Caco-2 (cell line): ENCODE results near the gene SMURF2. TPM values are rescaled to one million over a fixed set of nuclear protein-coding genes. Genes with fewer than 3 reads are reported as not detected.

Source experiments
- BruUV-seq: library from RNA; stranded (reverse); fragments of 400-500 nt; replicated peaks from 2 replicates; lab custom pipeline; 2021; lab: Mats Ljungman, UMichigan
- CTCF ChIA-PET: fragments of 300-600 bp; sonication (Branson Sonifier 250); formaldehyde crosslinking; loops from one replicate; lab custom pipeline; 2022; ENCODE audit warnings: antibody characterized with exemption; lab: Charles Lee
- POLR2A ChIA-PET: fragments of 300-600 bp; sonication (Branson Sonifier 250); formaldehyde crosslinking; loops from one replicate; lab custom pipeline; 2022; ENCODE audit warnings: antibody characterized with exemption; lab: Charles Lee
- DNase-seq, 2 experiments: peaks; one replicate each; pipeline versions ENCODE4 v3.0.0 to v3.0.0-alpha.2; 2020 to 2022
- H3K27me3 ChIP-seq: replicated peaks from 2 replicates; pipeline ENCODE4 v1.6.0; 2011; ENCODE audit warnings: low read length; ENCODE audit not compliant: control insufficient read depth, insufficient read depth
- H3K36me3 ChIP-seq: 2 replicates; pipeline ENCODE4 v1.5.1; 2011; ENCODE audit warnings: low read length; ENCODE audit not compliant: control insufficient read depth, insufficient read depth
- H3K4me1 ChIP-seq: fragments of 250-450 bp; sonication (Bioruptor Pico); 2 replicates; pipeline ENCODE4 v1.5.1; 2020; ENCODE audit warnings: mild to moderate bottlenecking
- H3K4me3 ChIP-seq: 2 replicates; pipeline ENCODE4 v1.5.1; 2011; ENCODE audit warnings: low read depth, mild to moderate bottlenecking, control low read depth, low read length
- H3K9me3 ChIP-seq: fragments of 250-450 bp; sonication (Bioruptor Pico); 2 replicates; pipeline ENCODE4 v1.5.1; 2020; ENCODE audit warnings: mild to moderate bottlenecking, moderate library complexity
- H3K27ac Mint-ChIP-seq: one replicate; pipeline ENCODE4 v1.8.0; 2022; ENCODE audit warnings: mixed read lengths; ENCODE audit not compliant: unreplicated experiment
- H3K27me3 Mint-ChIP-seq: one replicate; pipeline ENCODE4 v1.8.0; 2022; ENCODE audit warnings: mixed read lengths; ENCODE audit not compliant: insufficient read depth, unreplicated experiment
- H3K36me3 Mint-ChIP-seq: one replicate; pipeline ENCODE4 v1.8.0; 2022; ENCODE audit warnings: mild to moderate bottlenecking, mixed read lengths; ENCODE audit not compliant: insufficient read depth, unreplicated experiment
- H3K4me1 Mint-ChIP-seq: one replicate; pipeline ENCODE4 v1.8.0; 2022; ENCODE audit warnings: low read depth, mixed read lengths; ENCODE audit not compliant: unreplicated experiment
- H3K4me3 Mint-ChIP-seq: one replicate; pipeline ENCODE4 v1.8.0; 2022; ENCODE audit warnings: mild to moderate bottlenecking, moderate library complexity, mixed read lengths; ENCODE audit not compliant: unreplicated experiment
- H3K9me3 Mint-ChIP-seq: one replicate; pipeline ENCODE4 v1.8.0; 2022; ENCODE audit warnings: mixed read lengths; ENCODE audit not compliant: unreplicated experiment
- CTCF ChIP-seq, 2 experiments: fragments of 200-600 bp in 1 of 2; IDR thresholded peaks; 1 replicate in 1 of 2; 2 replicates in 1 of 2; pipeline versions ENCODE4 v1.5.1 to v1.8.0; 2011 to 2022; ENCODE audit warnings: antibody characterized with exemption in 1 of 2, control low read depth in 1 of 2, inconsistent platforms in 1 of 2, low read depth in 1 of 2, low read length in 1 of 2, mild to moderate bottlenecking in 1 of 2, moderate library complexity in 1 of 2; ENCODE audit not compliant: insufficient read depth in 1 of 2, severe bottlenecking in 1 of 2, unreplicated experiment in 1 of 2
- intact Hi-C: fragments of 100-400 bp; cut with micrococcal nuclease; formaldehyde crosslinking; loops from one replicate; pipeline ENCODE4 v1.10.0; 2022; ENCODE audit not compliant: unreplicated experiment
- total RNA-seq: library from RNA; stranded (reverse); gene quantifications from 2 replicates; pipeline ENCODE4 v1.2.3, GENCODE V29; 2022

SMURF2 gene
- total RNA-seq, 1 experiment from 2014 or later, result 26.9 TPM

- Histone ChIP-seq H3K4me3 (peak overlapping the region; percentile 70), H3K36me3 (0 out of 2 replicates have a peak, but pooled peaks cover 1% of the 10 kb centered on the region), H3K9me3 (no peaks in the 10 kb centered on the region), H3K27me3 (no peaks in the 10 kb centered on the region), H3K4me1 (peaks cover 15% of the 10 kb centered on the region)
- POLR2A ChIA-PET, result interaction anchor here (0.6 to 3.3 kb wide), 5 partner anchors 10 to 205 kb away, joined by 3 to 79 read pairs (median 5); partner anchors contain the start of gene POLG2
- TF ChIP-seq CTCF (IDR thresholded peaks at IDR 0.05; ENCODE audit: insufficient read depth in 1 of 2, low read depth in 1 of 2, low read length in 1 of 2, severe bottlenecking in 1 of 2, unreplicated experiment in 1 of 2), result peak; percentile 26 to 30
- no TSS peak for BruUV-seq
- CTCF ChIA-PET, result interaction anchor here (1.5 to 1.7 kb wide), 2 partner anchors 10 to 87 kb away, joined by 5 to 9 read pairs; partner anchors contain the start of gene POLG2
- Mint-ChIP-seq H3K9me3 (no peaks in the 10 kb centered on the region), H3K27me3 (no peaks in the 10 kb centered on the region), H3K36me3 (peaks cover 82% of the 10 kb centered on the region), H3K4me3 (peak overlapping the region; percentile 97), H3K27ac (peak overlapping the region; percentile 100), H3K4me1 (peaks cover 30% of the 10 kb centered on the region)
- intact Hi-C loops, result loop anchor here (5.0 kb wide), 1 partner anchor 155 kb away; the partner anchor contains the start of gene SMURF2
- DNase-seq, result peak in 1 of 2 experiments; percentile 63
Observed at GRCh38 chr17:64507413-64507782, 154.7 kb downstream of the SMURF2 start.

- H3K27ac Mint-ChIP-seq, result peak within 1 kb of the TSS; percentile 100
- H3K4me3 ChIP-seq, result peak within 1 kb of the TSS; percentile 70
- 0 out of 2 replicates have a peak, but pooled peaks cover 1% of the 10 kb centered on the region for H3K36me3 ChIP-seq
- intact Hi-C loops, result loop anchor here (1.0 to 5.0 kb wide), 2 partner anchors 9 to 156 kb away; partner anchors contain the start of genes POLG2 and SMURF2
- BruUV-seq, result no TSS peak
- peak in 1 of 2 experiments; percentile 97 for DNase-seq
- no peaks in the 10 kb centered on the region for H3K9me3 ChIP-seq
- peaks cover 15% of the 10 kb centered on the region for H3K4me1 ChIP-seq
- H3K4me3 Mint-ChIP-seq, result peak within 1 kb of the TSS; percentile 97
- H3K36me3 Mint-ChIP-seq, result peaks cover 85% of the 10 kb centered on the region
- no peak for TF ChIP-seq CTCF (IDR thresholded peaks at IDR 0.05; ENCODE audit: insufficient read depth in 1 of 2, low read depth in 1 of 2, low read length in 1 of 2, severe bottlenecking in 1 of 2, unreplicated experiment in 1 of 2)
- H3K27me3 Mint-ChIP-seq, result no peaks in the 10 kb centered on the region
- ChIA-PET CTCF (interaction anchor here (0.6 to 1.7 kb wide), 3 partner anchors 10 to 87 kb away, joined by 3 to 9 read pairs (median 5); partner anchors contain the start of gene POLG2), POLR2A (interaction anchor here (0.6 to 3.3 kb wide), 7 partner anchors 10 to 1945 kb away, joined by 3 to 79 read pairs (median 5); partner anchors contain the start of gene POLG2)
- peaks cover 36% of the 10 kb centered on the region for H3K4me1 Mint-ChIP-seq
- no peaks in the 10 kb centered on the region for H3K9me3 Mint-ChIP-seq
- H3K27me3 ChIP-seq, result no peaks in the 10 kb centered on the region
Observed at GRCh38 chr17:64506576-64507412, 155.3 kb downstream of the SMURF2 start, which contains the start of gene CEP95. Gene CEP95, plus strand, starts transcription at chr17:64506977. Its CDS starts 121 bp downstream, at chr17:64507098.

GRCh38 chr17:64506201-64506575 lies 155.9 kb downstream of the SMURF2 start, which contains the start of gene DDX5:
Gene DDX5, minus strand, starts transcription at chr17:64506289. Its CDS starts 170 bp downstream, at chr17:64506119.
- H3K36me3 ChIP-seq, result peaks cover 2% of the 10 kb centered on the region
- peaks cover 42% of the 10 kb centered on the region for H3K4me1 Mint-ChIP-seq

More at GRCh38 chr17:64506201-64506575, 155.9 kb downstream of the SMURF2 start, which contains the start of gene DDX5:
- CTCF ChIA-PET, result interaction anchor here (0.6 to 1.7 kb wide), 3 partner anchors 9 to 86 kb away, joined by 3 to 9 read pairs (median 5); partner anchors contain the start of gene POLG2
- DNase-seq, result peak; percentile 99
- Mint-ChIP-seq H3K36me3 (peaks cover 85% of the 10 kb centered on the region), H3K4me3 (peak within 1 kb of the TSS; percentile 97), H3K9me3 (no peaks in the 10 kb centered on the region), H3K27me3 (no peaks in the 10 kb centered on the region), H3K27ac (peak within 1 kb of the TSS; percentile 100)
- POLR2A ChIA-PET, result interaction anchor here (0.6 to 3.3 kb wide), 6 partner anchors 9 to 1945 kb away, joined by 3 to 79 read pairs (median 5); partner anchors contain the start of gene POLG2
- no TSS peak for BruUV-seq
- H3K4me3 ChIP-seq, result peak within 1 kb of the TSS; percentile 70
- H3K9me3 ChIP-seq, result no peaks in the 10 kb centered on the region
- H3K27me3 ChIP-seq, result no peaks in the 10 kb centered on the region
- TF ChIP-seq CTCF (IDR thresholded peaks at IDR 0.05; ENCODE audit: insufficient read depth in 1 of 2, low read depth in 1 of 2, low read length in 1 of 2, severe bottlenecking in 1 of 2, unreplicated experiment in 1 of 2), result no peak
- H3K4me1 ChIP-seq, result peaks cover 15% of the 10 kb centered on the region
- intact Hi-C loops, result loop anchor here (1.0 to 5.0 kb wide), 2 partner anchors 9 to 156 kb away; partner anchors contain the start of genes POLG2 and SMURF2
